GM18909 (cell line): Measurements from ENCODE around the gene NR5A1.

Experiments
- ATAC-seq: cut with Tn5 transposase; IDR thresholded peaks from one replicate; pipeline ENCODE4 v1.9.1; 2021; ENCODE audit warnings: mild to moderate bottlenecking; ENCODE audit not compliant: unreplicated experiment, poor library complexity

NR5A1 gene

DNA sequence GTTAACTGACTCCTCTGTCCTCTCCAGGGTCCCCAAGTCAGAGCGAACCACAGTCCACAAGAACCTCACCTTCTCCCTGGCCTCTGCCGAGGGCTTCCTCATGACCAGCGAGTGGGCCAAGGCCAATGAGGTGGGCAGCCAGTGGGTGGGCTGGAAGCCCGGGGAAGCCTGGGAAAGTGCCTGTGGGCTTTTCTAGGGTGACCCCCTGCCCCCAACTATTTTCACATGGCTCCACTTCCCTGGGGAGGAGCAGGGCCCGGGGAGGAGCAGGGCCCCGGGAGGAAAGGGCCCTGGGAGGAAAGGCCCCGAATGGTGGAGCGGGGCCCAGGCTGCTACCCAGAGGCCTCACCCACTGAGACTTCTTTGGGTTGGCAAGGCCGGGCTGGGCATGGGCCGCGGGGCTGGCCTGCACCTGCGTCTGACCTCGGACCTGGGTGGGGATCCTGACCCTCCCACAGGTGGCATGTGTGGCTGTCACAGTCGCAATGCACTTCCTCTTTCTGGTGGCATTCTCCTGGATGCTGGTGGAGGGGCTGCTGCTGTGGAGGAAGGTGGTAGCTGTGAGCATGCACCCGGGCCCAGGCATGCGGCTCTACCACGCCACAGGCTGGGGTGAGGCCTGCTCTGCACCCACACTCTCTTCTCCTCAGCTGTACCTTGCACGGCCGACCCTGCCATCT lies 39.0 kb downstream of the NR5A1 start:
- ATAC-seq, result no peak

DNA sequence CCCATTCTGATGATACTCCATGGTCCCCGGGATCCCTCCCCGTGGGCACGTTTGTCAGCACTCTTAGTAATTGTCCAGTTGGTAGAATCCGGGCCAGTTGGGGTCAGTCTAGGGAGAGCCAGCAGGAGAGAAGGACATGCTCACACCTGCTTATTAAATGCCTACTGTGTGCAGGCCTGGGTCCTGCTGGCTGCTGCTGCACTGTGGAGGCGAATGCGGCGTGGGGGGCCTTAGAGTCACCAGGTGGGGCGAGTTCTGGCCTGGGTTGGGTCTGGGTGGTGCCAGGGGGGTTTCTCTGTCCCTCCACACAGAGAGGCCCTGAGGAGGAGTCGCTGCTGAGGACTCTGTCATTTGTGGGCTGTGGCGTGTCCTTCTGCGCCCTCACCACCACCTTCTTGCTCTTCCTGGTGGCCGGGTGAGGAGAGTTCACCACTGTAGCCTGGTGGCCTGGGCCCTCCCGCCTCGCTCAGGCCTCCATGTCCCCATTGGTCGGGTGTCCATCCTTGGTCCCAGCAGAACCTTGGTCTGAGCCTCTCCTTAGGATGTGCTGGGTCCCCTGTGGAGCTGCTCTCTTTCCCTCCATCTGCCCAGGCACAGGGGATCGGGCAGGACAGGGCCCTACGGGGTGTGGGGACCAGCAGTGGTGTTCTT lies 39.7 kb downstream of the NR5A1 start:
- no peak for ATAC-seq

- ATAC-seq, result no peak
Measured at GRCh38 chr9:124465736-124466135, 41.5 kb downstream of the NR5A1 start.

DNA sequence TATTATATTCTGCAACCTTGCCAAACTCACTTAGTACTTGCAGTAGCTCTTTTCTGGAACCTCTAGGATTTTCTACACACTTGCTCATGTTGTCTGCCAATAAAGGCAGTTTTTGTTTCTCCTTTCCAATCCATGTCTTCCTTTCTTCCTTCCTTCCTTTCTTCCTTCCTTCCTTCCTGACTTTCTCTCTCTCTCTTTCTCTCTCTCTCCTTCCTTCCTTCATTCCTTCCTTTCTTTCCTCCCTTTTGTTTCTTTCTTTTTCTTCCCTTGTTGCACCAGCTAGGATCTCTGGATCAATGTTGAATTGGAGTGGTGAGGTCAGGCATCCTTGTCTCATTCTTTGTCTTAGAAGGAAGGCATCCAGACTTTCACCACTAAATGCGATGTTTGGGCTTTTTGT lies 44.5 kb downstream of the NR5A1 start:
- no peak for ATAC-seq

- ATAC-seq, result no peak
Measured at GRCh38 chr9:124458441-124458840, 48.8 kb downstream of the NR5A1 start.

- no peak for ATAC-seq
Measured at GRCh38 chr9:124457887-124458431, 49.2 kb downstream of the NR5A1 start.

DNA sequence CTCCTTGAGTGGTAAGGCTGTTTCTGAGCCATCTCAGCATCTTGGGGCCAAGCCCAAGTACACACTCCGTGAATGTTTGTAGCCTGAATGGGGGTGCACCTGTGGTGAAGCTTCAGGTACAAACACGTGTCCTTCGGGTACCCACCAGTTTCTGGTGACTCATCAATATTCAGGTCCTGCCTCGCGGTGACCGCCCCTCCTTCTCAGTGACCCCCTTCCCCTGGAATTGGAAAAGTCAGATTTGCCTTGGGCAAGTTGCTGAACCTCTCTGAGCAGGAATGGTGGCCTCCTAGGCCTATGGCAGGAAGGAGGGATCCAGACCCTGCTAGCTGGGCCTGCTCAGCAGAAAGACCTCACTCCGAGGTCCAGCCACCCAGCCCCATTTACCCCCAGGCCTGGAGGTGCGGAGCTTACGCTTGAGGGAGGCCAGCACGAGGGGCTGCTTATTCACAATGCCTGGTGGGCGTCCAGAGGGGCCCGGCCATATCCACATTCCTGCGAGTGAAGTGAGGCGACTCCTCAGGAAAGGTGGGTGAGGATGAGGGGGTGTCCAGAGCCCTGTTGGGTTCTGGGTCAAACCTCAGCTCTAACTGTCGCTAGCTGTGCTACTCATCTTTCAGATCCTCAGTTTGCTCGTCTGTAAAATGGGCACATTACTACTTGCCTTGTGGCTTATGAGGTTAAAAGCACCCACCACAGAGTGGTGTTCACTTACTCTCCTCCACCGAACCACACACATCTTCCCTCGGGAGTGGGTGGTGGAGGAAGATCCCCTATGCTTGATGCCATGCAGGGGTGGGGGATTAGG lies 49.9 kb downstream of the NR5A1 start:
- ATAC-seq, result no peak

DNA sequence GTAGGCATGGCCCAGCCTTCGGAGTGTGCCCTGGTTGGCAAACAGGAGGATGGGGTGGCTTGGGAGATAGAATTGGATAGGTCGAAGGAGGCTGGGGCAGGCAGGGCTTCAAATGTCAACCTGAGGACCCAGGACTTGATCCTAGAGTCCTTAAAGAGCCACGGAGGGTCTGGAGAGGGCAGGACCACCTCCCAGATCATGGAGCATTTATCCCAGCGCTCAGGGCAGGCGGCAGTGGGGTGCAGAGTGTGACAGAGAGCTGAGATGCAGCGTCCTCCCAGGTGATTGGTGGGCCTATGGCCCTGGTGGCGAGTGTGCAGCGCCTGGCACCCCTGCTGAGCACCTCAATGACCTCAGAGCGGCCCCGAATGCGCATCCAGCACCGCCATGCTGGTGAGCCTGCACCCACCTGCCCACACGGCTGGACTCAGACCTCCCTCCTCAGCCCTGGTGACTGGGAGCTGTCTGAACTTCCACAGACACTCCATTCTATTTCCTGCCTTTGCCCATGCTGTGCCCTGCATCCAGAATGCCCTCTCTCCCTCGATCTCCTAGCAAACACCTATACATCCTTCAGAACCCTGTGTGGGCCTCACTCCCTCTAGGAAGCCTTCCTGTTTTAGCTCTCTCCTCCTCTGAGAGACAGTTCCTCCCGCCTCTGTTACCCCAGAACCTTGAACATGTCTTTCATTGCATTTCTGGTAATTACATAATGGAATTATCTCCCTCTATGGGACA lies 50.7 kb downstream of the NR5A1 start:
- ATAC-seq, result no peak

- no peak for ATAC-seq
Measured at GRCh38 chr9:124455820-124456219, 51.4 kb downstream of the NR5A1 start.

- no peak for ATAC-seq
Measured at GRCh38 chr9:124454791-124455443, 52.3 kb downstream of the NR5A1 start.

DNA sequence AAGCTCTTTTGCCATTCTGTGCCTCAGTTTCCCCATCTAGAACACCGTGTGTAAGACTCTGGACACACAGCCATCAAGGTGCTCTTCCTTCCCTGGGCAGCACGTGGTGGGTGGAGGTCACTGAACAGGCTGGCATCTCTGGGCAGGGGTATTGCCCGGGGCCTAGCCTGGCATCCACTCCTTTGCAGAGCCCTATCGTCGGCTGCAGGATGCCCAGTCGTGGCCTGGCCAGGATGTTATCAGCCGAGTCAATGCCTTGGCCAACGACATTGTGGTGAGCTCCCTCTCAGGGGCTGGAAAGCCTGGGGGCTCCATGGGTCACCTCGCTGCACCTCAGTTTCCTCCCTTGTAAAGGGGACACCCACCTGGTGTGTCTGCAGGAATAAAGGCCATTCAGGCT lies 52.9 kb downstream of the NR5A1 start:
- ATAC-seq, result no peak

- no peak for ATAC-seq
Measured at GRCh38 chr9:124453586-124454191, 53.5 kb downstream of the NR5A1 start.

GRCh38 chr9:124452841-124453585 lies 54.2 kb downstream of the NR5A1 start:
- no peak for ATAC-seq

GRCh38 chr9:124452326-124452725 lies 54.9 kb downstream of the NR5A1 start:
- ATAC-seq, result no peak

- ATAC-seq, result no peak
Measured at GRCh38 chr9:124450931-124451661, 56.1 kb downstream of the NR5A1 start.

GRCh38 chr9:124450241-124450924 lies 56.8 kb downstream of the NR5A1 start, which contains the start of gene ADGRD2:
Gene ADGRD2, plus strand, starts transcription at chr9:124450451. Its CDS starts 1,216 bp downstream, at chr9:124451667.
- no peak for ATAC-seq

DNA sequence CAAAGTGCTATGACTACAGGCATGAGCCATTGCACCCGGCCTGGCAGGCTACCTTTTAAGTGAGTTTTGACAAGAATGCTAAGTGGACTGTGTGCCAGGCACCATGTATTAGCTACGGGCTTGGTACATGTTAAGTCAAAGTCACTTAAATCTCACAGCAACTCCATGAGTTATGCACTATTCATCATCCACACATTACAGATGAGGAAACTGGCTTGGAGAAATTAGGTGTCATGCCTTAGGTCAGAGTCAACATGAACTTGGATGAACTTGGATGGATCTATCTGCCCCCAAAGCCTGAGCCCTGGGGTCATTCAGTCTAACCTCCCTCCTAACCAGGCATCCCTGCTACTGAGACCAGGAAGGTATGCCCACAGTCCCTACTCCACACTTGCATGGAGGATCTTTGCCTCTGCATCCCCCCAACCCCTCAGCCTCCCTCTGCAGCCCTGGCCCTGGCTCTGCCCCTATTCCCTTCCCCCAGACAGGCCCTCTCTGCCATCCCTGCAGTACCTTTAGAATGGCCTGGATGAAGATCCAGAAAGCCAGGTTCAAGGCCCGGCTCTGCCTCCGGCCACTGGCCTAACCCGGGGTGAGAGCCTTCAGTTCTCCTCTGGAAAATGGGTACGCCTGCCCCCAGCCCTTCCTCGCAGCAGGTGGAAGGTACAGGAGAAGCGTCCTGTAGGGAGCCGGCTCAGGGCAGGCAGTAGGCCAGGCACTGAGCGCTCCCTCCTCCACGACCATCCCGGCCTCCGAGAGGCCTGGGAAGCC lies 57.6 kb downstream of the NR5A1 start:
- ATAC-seq, result no peak
